CD4-positive, alpha-beta T cell (primary cell): ENCODE data around the gene TSPAN7. TPM values are rescaled to one million over a fixed set of nuclear protein-coding genes. Genes with fewer than 3 reads are reported as not detected.

Experiments used
- ATAC-seq: fragments of 200-7000 bp; cut with Tn5 transposase; one replicate; pipeline ENCODE4 v1.10.0; 2022; ENCODE audit warnings: mild to moderate bottlenecking; ENCODE audit not compliant: poor library complexity
- CTCF ChIA-PET: fragments of 350-600 bp; sonication (Branson Sonifier 250); formaldehyde crosslinking; loops from one replicate; lab custom pipeline; 2021; ENCODE audit warnings: antibody characterized with exemption, inconsistent platforms; lab: Charles Lee
- POLR2A ChIA-PET: fragments of 350-600 bp; sonication (Branson Sonifier 250); formaldehyde crosslinking; loops from one replicate; lab custom pipeline; 2021; ENCODE audit warnings: antibody characterized with exemption, inconsistent platforms; lab: Charles Lee
- DNase-seq, 14 experiments: peaks; one replicate each; pipeline ENCODE4 v3.0.0-alpha.2; 2013 to 2020; ENCODE audit warnings: mixed read lengths in 2 of 14
- H3K27ac ChIP-seq, 2 donors: one replicate each; pipeline versions ENCODE4 v1.5.1 to v1.7.0; 2013; ENCODE audit warnings: low read length in 2 of 2, low read depth in 1 of 2, mild to moderate bottlenecking in 1 of 2
- H3K27me3 ChIP-seq, 2 experiments: 1 replicate in 1 of 2; 2 replicates in 1 of 2; pipeline versions ENCODE4 v1.6.1 to v1.7.0; 2013; ENCODE audit warnings: low read length in 2 of 2, control low read depth in 1 of 2, mild to moderate bottlenecking in 1 of 2, moderate library complexity in 1 of 2; ENCODE audit not compliant: insufficient read depth in 2 of 2, control insufficient read depth in 1 of 2
- H3K36me3 ChIP-seq: one replicate; pipeline ENCODE4 v1.6.1; 2013; ENCODE audit warnings: low read length, control low read depth; ENCODE audit not compliant: insufficient read depth
- H3K4me1 ChIP-seq: one replicate; pipeline ENCODE4 v1.6.1; 2013; ENCODE audit warnings: low read length, control low read depth; ENCODE audit not compliant: insufficient read depth
- H3K4me3 ChIP-seq: one replicate; pipeline ENCODE4 v1.5.1; 2013; ENCODE audit warnings: mild to moderate bottlenecking, low read length, moderate library complexity
- H3K9me3 ChIP-seq, 2 experiments: 1 replicate in 1 of 2; 2 replicates in 1 of 2; pipeline versions ENCODE4 v1.6.1 to v1.7.0; 2013; ENCODE audit warnings: low read length in 2 of 2, mild to moderate bottlenecking in 2 of 2, control low read depth in 1 of 2, moderate library complexity in 1 of 2; ENCODE audit not compliant: control insufficient read depth in 1 of 2, insufficient read depth in 1 of 2
- H3K27ac Mint-ChIP-seq: one replicate; pipeline ENCODE4 v1.8.0; 2020; ENCODE audit warnings: mixed read lengths
- H3K27me3 Mint-ChIP-seq: one replicate; pipeline ENCODE4 v1.8.0; 2021; ENCODE audit warnings: mixed read lengths
- H3K36me3 Mint-ChIP-seq: one replicate; pipeline ENCODE4 v1.8.0; 2021; ENCODE audit warnings: low read depth, mixed read lengths
- H3K4me1 Mint-ChIP-seq: one replicate; pipeline ENCODE4 v1.8.0; 2021; ENCODE audit warnings: low read depth, mixed read lengths
- H3K4me3 Mint-ChIP-seq: one replicate; pipeline ENCODE4 v1.8.0; 2020; ENCODE audit warnings: mild to moderate bottlenecking, mixed read lengths
- H3K9me3 Mint-ChIP-seq: one replicate; pipeline ENCODE4 v1.8.0; 2020; ENCODE audit warnings: mixed read lengths
- intact Hi-C, 2 experiments: fragments of 100-400 bp; cut with DNase I in 1 of 2; cut with micrococcal nuclease in 1 of 2; formaldehyde crosslinking; loops; one replicate each; pipeline versions ENCODE4 v1.15.1 to v1.9.0; 2023 to 2025; cut with DNase I, micrococcal nuclease
- total RNA-seq, 174 experiments: library from RNA in 2 of 174; stranded (reverse) in 2 of 174; gene quantifications; one replicate each; pipeline ENCODE4 v1.2.3 and lab custom pipeline; 2021 to 2026
- TF ChIP-seq, protein P1 (sequence below): fragments of 200-600 bp; IDR thresholded peaks from one replicate; pipeline ENCODE4 v1.8.0; 2022; ENCODE audit warnings: antibody characterized with exemption, mild to moderate bottlenecking

The TSPAN7 gene
- total RNA-seq, 2 experiments from 2014 or later = 0.36 TPM; not detected in 1

DNA sequence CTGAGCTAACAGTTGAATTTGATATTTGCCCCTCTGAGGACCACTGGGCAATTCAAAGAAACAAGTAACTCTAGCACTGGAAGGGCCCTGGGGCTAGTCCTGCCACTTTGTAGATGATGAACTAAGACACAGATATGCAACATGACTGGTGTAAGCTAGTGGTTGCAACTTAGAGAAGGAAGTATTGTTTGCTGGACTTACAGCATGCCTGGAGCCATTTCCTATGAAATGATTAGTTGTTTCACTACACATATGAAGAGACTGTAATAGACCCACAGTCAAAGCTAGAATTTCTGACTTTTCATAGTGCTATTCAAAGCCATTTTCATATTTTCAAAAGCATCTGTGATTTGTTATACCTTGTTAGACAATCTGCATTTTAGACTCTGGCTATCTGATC is 96.2 kb downstream of the TSPAN7 start:
- H3K4me3 ChIP-seq = no peak overlapping the region
- no peaks in the 10 kb centered on the region for H3K27me3 ChIP-seq
- H3K4me1 ChIP-seq = no peaks in the 10 kb centered on the region
- POLR2A ChIA-PET = no interaction called here
- H3K4me1 Mint-ChIP-seq = no peaks in the 10 kb centered on the region
- DNase-seq = no peak
- H3K9me3 Mint-ChIP-seq = no peaks in the 10 kb centered on the region
- H3K4me3 Mint-ChIP-seq = no peak overlapping the region
- H3K9me3 ChIP-seq = no peaks in the 10 kb centered on the region
- TF ChIP-seq, protein P1, sequence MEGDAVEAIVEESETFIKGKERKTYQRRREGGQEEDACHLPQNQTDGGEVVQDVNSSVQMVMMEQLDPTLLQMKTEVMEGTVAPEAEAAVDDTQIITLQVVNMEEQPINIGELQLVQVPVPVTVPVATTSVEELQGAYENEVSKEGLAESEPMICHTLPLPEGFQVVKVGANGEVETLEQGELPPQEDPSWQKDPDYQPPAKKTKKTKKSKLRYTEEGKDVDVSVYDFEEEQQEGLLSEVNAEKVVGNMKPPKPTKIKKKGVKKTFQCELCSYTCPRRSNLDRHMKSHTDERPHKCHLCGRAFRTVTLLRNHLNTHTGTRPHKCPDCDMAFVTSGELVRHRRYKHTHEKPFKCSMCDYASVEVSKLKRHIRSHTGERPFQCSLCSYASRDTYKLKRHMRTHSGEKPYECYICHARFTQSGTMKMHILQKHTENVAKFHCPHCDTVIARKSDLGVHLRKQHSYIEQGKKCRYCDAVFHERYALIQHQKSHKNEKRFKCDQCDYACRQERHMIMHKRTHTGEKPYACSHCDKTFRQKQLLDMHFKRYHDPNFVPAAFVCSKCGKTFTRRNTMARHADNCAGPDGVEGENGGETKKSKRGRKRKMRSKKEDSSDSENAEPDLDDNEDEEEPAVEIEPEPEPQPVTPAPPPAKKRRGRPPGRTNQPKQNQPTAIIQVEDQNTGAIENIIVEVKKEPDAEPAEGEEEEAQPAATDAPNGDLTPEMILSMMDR = no peak
- H3K36me3 ChIP-seq = no peaks in the 10 kb centered on the region
- intact Hi-C loops = no loop called here
- CTCF ChIA-PET = no interaction called here
- H3K36me3 Mint-ChIP-seq = no peaks in the 10 kb centered on the region
- H3K27me3 Mint-ChIP-seq = no peaks in the 10 kb centered on the region
- no peak overlapping the region for H3K27ac ChIP-seq
- no peak for ATAC-seq
- no peak overlapping the region for H3K27ac Mint-ChIP-seq

DNA sequence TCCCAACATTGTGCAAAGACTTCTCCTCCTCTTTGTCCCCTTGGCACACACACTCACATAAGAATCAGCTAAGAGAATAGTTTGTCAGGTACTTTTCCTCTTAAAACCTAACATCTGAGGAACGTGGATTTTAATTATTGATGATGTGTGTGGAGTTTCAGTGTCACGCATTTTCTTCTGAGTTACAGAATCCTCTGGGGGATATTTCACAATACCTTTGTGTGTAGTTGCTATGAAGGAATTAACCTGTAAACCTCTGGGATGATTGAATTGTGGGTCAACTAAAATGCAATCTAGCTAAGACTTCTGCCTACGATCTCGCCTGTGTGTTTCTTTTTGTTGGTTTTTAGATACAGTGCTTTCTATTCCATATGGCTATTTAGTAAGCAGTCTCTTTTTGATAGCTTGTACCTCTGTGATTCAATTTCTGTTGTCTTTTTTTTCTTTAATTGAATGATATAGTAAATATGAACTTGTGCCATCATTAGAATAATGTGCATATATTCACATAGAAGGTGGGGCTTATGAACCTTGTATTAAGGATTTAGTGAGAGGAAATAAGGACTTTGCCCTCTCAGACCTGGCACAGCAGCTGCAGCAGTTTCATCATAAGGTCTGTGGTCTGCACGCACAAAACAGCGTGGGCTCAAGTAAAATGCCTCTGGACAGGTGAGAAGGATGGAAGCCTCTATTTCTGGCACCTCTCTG is 99.2 kb downstream of the TSPAN7 start:
- Histone ChIP-seq H3K36me3 (no peaks in the 10 kb centered on the region), H3K9me3 (no peaks in the 10 kb centered on the region), H3K27ac (no peak overlapping the region), H3K4me1 (no peaks in the 10 kb centered on the region), H3K27me3 (no peaks in the 10 kb centered on the region), H3K4me3 (no peak overlapping the region)
- DNase-seq (no peak), ATAC-seq (no peak)
- intact Hi-C loops = no loop called here
- no peaks in the 10 kb centered on the region for H3K9me3 Mint-ChIP-seq
- no peak overlapping the region for H3K4me3 Mint-ChIP-seq
- H3K36me3 Mint-ChIP-seq = no peaks in the 10 kb centered on the region
- CTCF ChIA-PET = no interaction called here
- no peaks in the 10 kb centered on the region for H3K27me3 Mint-ChIP-seq
- no peaks in the 10 kb centered on the region for H3K4me1 Mint-ChIP-seq
- TF ChIP-seq, protein P1 = no peak
- POLR2A ChIA-PET = no interaction called here
- H3K27ac Mint-ChIP-seq = no peak overlapping the region

DNA sequence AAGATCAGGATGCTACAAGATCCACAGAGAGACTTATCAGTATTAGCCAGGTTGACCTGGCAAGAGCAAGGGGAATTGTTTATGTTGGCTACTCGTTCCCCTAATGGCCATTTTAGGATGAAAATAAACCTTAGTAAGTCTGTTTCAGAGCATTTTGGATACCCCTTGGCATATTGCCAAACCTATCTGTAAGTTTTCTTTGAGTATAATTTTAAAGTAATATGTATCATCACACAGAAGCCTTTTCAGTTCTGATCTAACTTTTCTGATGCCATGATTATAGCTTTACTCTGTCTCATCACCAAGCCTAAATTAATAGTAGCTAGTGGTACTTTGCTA is 99.7 kb downstream of the TSPAN7 start:
- POLR2A ChIA-PET = no interaction called here

More for the DNA sequence above, 99.7 kb downstream of the TSPAN7 start:
- Mint-ChIP-seq H3K4me1 (no peaks in the 10 kb centered on the region), H3K27me3 (no peaks in the 10 kb centered on the region), H3K27ac (no peak overlapping the region), H3K9me3 (no peaks in the 10 kb centered on the region), H3K4me3 (no peak overlapping the region), H3K36me3 (no peaks in the 10 kb centered on the region)
- H3K36me3 ChIP-seq = no peaks in the 10 kb centered on the region
- H3K9me3 ChIP-seq = no peaks in the 10 kb centered on the region
- TF ChIP-seq, protein P1 = no peak
- CTCF ChIA-PET = no interaction called here
- no peaks in the 10 kb centered on the region for H3K27me3 ChIP-seq
- no peaks in the 10 kb centered on the region for H3K4me1 ChIP-seq
- no peak overlapping the region for H3K4me3 ChIP-seq
- H3K27ac ChIP-seq = no peak overlapping the region
- ATAC-seq = no peak
- no peak for DNase-seq
- intact Hi-C loops = no loop called here
